ENCODE data around the gene GBF1. TPM values are rescaled to one million over a fixed set of nuclear protein-coding genes. Genes with fewer than 3 reads are reported as not detected.

Gene GBF1
- total and polyA plus RNA-seq, 2 donors from 2014 or later = 14.4 to 53.3 TPM

- no peak for FAIRE-seq
- intact Hi-C loops (cut with DNase I) = no loop called here
- no peaks in the 10 kb centered on the region for H3K27me3 ChIP-seq (ENCODE audit: control insufficient read depth, insufficient read depth, low read length)
- no peak for DNase-seq
- no peak overlapping the region for H3K4me3 ChIP-seq (ENCODE audit: low read length in 3 of 3)
- H3K4me1 ChIP-seq (ENCODE audit: control insufficient read depth in 2 of 3, insufficient read depth in 2 of 3, low read depth in 1 of 3, low read length in 3 of 3) = peaks cover 0 to 15% (median 7%) of the 10 kb centered on the region in 3 donors
- no peak overlapping the region for H3K27ac ChIP-seq (ENCODE audit: low read depth in 2 of 2, low read length in 2 of 2)
- H3K9ac ChIP-seq (ENCODE audit: low read length in 3 of 3) = no peak overlapping the region
- TF ChIP-seq CTCF (IDR thresholded peaks at IDR 0.05; ENCODE audit: borderline replicate concordance, extremely low read depth, insufficient read depth) = no peak
- no peaks in the 10 kb centered on the region for H3K36me3 ChIP-seq (ENCODE audit: control insufficient read depth in 2 of 3, insufficient read depth in 3 of 3, low read length in 3 of 3)
- H3K9me3 ChIP-seq (ENCODE audit: control insufficient read depth in 2 of 3, insufficient read depth in 1 of 3, low read length in 3 of 3) = no peaks in the 10 kb centered on the region
These were observed 39.8 kb downstream of the GBF1 start for GRCh38 chr10:102285133-102285532.

- H3K4me1 ChIP-seq (ENCODE audit: control insufficient read depth in 2 of 3, insufficient read depth in 2 of 3, low read depth in 1 of 3, low read length in 3 of 3) = peaks cover 0 to 7% (median 0%) of the 10 kb centered on the region in 3 donors
- H3K9ac ChIP-seq (ENCODE audit: low read length in 3 of 3) = no peak overlapping the region
- FAIRE-seq = no peak
- intact Hi-C loops (cut with DNase I) = no loop called here
- no peaks in the 10 kb centered on the region for H3K27me3 ChIP-seq (ENCODE audit: control insufficient read depth, insufficient read depth, low read length)
- no peak overlapping the region for H3K4me3 ChIP-seq (ENCODE audit: low read length in 3 of 3)
- no peak for TF ChIP-seq CTCF (IDR thresholded peaks at IDR 0.05; ENCODE audit: borderline replicate concordance, extremely low read depth, insufficient read depth)
- H3K36me3 ChIP-seq (ENCODE audit: control insufficient read depth in 2 of 3, insufficient read depth in 3 of 3, low read length in 3 of 3) = no peaks in the 10 kb centered on the region
- peak in 2 of 5 donors; percentile 52 to 73 for DNase-seq
- no peak overlapping the region for H3K27ac ChIP-seq (ENCODE audit: low read depth in 2 of 2, low read length in 2 of 2)
- H3K9me3 ChIP-seq (ENCODE audit: control insufficient read depth in 2 of 3, insufficient read depth in 1 of 3, low read length in 3 of 3) = no peaks in the 10 kb centered on the region
These were observed 40.9 kb downstream of the GBF1 start for GRCh38 chr10:102286216-102286615.

- Histone ChIP-seq H3K9ac (ENCODE audit: low read length in 3 of 3) (no peak overlapping the region), H3K4me3 (ENCODE audit: low read length in 3 of 3) (no peak overlapping the region), H3K27ac (ENCODE audit: low read depth in 2 of 2, low read length in 2 of 2) (no peak overlapping the region), H3K9me3 (ENCODE audit: control insufficient read depth in 2 of 3, insufficient read depth in 1 of 3, low read length in 3 of 3) (no peaks in the 10 kb centered on the region), H3K4me1 (ENCODE audit: control insufficient read depth in 2 of 3, insufficient read depth in 2 of 3, low read depth in 1 of 3, low read length in 3 of 3) (peaks cover 0 to 7% (median 0%) of the 10 kb centered on the region in 3 donors), H3K27me3 (ENCODE audit: control insufficient read depth, insufficient read depth, low read length) (no peaks in the 10 kb centered on the region), H3K36me3 (ENCODE audit: control insufficient read depth in 2 of 3, insufficient read depth in 3 of 3, low read length in 3 of 3) (no peaks in the 10 kb centered on the region)
- FAIRE-seq = no peak
- TF ChIP-seq CTCF (IDR thresholded peaks at IDR 0.05; ENCODE audit: borderline replicate concordance, extremely low read depth, insufficient read depth) = no peak
- DNase-seq = no peak
- intact Hi-C loops (cut with DNase I) = no loop called here
These were observed 42.2 kb downstream of the GBF1 start for GRCh38 chr10:102287538-102287937.

GRCh38 chr10:102287991-102288390, 42.7 kb downstream of the GBF1 start:
- H3K4me1 ChIP-seq (ENCODE audit: control insufficient read depth in 2 of 3, insufficient read depth in 2 of 3, low read depth in 1 of 3, low read length in 3 of 3) = peaks cover 0 to 5% (median 0%) of the 10 kb centered on the region in 3 donors
- H3K36me3 ChIP-seq (ENCODE audit: control insufficient read depth in 2 of 3, insufficient read depth in 3 of 3, low read length in 3 of 3) = no peaks in the 10 kb centered on the region
- no peaks in the 10 kb centered on the region for H3K9me3 ChIP-seq (ENCODE audit: control insufficient read depth in 2 of 3, insufficient read depth in 1 of 3, low read length in 3 of 3)
- intact Hi-C loops (cut with DNase I) = no loop called here
- H3K4me3 ChIP-seq (ENCODE audit: low read length in 3 of 3) = no peak overlapping the region
- H3K27me3 ChIP-seq (ENCODE audit: control insufficient read depth, insufficient read depth, low read length) = no peaks in the 10 kb centered on the region
- DNase-seq = no peak
- no peak for FAIRE-seq
- H3K9ac ChIP-seq (ENCODE audit: low read length in 3 of 3) = no peak overlapping the region
- H3K27ac ChIP-seq (ENCODE audit: low read depth in 2 of 2, low read length in 2 of 2) = no peak overlapping the region
- no peak for TF ChIP-seq CTCF (IDR thresholded peaks at IDR 0.05; ENCODE audit: borderline replicate concordance, extremely low read depth, insufficient read depth)

All from kidney (tissue), 14 donors.